Measurements from ENCODE around the gene C1QL3.

DNA sequence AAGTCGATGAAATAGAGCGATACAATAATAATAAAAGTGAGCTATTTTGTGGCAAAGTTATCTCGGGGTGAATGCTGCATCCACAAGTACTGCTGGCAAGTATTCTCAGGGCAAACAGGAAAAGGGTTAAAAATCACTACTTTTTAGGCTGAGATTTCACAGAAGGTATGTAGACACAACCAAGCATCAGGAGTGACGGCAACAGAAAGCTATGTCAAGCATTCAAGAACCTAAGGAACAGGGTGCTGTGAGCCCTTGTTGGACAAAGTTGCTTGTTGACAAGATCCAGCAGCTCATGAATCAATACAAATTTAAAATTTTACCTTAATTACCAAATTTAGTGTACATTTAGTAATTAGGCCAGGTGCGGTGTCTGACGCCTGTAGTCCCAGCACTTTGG is 41.2 kb upstream of the C1QL3 start:
- TF ChIP-seq POLR2AphosphoS5 (IDR thresholded peaks at IDR 0.05; ENCODE audit: low read depth), result no peak
- no peak for TF ChIP-seq EZH2 (IDR thresholded peaks at IDR 0.05; ENCODE audit: low read depth, unreplicated experiment)
- TF ChIP-seq EZH2phosphoT487 (IDR thresholded peaks at IDR 0.05; ENCODE audit: unreplicated experiment), result no peak
- TF ChIP-seq, protein P1, sequence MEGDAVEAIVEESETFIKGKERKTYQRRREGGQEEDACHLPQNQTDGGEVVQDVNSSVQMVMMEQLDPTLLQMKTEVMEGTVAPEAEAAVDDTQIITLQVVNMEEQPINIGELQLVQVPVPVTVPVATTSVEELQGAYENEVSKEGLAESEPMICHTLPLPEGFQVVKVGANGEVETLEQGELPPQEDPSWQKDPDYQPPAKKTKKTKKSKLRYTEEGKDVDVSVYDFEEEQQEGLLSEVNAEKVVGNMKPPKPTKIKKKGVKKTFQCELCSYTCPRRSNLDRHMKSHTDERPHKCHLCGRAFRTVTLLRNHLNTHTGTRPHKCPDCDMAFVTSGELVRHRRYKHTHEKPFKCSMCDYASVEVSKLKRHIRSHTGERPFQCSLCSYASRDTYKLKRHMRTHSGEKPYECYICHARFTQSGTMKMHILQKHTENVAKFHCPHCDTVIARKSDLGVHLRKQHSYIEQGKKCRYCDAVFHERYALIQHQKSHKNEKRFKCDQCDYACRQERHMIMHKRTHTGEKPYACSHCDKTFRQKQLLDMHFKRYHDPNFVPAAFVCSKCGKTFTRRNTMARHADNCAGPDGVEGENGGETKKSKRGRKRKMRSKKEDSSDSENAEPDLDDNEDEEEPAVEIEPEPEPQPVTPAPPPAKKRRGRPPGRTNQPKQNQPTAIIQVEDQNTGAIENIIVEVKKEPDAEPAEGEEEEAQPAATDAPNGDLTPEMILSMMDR (conservative IDR thresholded peaks at IDR 0.05; ENCODE audit: low read depth in 2 of 2), result no peak
- TF ChIP-seq, protein P2, sequence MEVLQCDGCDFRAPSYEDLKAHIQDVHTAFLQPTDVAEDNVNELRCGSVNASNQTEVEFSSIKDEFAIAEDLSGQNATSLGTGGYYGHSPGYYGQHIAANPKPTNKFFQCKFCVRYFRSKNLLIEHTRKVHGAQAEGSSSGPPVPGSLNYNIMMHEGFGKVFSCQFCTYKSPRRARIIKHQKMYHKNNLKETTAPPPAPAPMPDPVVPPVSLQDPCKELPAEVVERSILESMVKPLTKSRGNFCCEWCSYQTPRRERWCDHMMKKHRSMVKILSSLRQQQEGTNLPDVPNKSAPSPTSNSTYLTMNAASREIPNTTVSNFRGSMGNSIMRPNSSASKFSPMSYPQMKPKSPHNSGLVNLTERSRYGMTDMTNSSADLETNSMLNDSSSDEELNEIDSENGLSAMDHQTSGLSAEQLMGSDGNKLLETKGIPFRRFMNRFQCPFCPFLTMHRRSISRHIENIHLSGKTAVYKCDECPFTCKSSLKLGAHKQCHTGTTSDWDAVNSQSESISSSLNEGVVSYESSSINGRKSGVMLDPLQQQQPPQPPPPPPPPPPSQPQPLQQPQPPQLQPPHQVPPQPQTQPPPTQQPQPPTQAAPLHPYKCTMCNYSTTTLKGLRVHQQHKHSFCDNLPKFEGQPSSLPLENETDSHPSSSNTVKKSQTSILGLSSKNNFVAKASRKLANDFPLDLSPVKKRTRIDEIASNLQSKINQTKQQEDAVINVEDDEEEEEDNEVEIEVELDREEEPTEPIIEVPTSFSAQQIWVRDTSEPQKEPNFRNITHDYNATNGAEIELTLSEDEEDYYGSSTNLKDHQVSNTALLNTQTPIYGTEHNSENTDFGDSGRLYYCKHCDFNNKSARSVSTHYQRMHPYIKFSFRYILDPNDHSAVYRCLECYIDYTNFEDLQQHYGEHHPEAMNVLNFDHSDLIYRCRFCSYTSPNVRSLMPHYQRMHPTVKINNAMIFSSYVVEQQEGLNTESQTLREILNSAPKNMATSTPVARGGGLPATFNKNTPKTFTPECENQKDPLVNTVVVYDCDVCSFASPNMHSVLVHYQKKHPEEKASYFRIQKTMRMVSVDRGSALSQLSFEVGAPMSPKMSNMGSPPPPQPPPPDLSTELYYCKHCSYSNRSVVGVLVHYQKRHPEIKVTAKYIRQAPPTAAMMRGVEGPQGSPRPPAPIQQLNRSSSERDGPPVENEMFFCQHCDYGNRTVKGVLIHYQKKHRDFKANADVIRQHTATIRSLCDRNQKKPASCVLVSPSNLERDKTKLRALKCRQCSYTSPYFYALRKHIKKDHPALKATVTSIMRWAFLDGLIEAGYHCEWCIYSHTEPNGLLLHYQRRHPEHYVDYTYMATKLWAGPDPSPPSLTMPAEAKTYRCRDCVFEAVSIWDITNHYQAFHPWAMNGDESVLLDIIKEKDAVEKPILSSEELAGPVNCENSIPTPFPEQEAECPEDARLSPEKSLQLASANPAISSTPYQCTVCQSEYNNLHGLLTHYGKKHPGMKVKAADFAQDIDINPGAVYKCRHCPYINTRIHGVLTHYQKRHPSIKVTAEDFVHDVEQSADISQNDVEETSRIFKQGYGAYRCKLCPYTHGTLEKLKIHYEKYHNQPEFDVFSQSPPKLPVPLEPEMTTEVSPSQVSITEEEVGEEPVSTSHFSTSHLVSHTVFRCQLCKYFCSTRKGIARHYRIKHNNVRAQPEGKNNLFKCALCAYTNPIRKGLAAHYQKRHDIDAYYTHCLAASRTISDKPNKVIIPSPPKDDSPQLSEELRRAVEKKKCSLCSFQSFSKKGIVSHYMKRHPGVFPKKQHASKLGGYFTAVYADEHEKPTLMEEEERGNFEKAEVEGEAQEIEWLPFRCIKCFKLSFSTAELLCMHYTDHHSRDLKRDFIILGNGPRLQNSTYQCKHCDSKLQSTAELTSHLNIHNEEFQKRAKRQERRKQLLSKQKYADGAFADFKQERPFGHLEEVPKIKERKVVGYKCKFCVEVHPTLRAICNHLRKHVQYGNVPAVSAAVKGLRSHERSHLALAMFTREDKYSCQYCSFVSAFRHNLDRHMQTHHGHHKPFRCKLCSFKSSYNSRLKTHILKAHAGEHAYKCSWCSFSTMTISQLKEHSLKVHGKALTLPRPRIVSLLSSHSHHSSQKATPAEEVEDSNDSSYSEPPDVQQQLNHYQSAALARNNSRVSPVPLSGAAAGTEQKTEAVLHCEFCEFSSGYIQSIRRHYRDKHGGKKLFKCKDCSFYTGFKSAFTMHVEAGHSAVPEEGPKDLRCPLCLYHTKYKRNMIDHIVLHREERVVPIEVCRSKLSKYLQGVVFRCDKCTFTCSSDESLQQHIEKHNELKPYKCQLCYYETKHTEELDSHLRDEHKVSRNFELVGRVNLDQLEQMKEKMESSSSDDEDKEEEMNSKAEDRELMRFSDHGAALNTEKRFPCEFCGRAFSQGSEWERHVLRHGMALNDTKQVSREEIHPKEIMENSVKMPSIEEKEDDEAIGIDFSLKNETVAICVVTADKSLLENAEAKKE (CRISPR knock-in tag; IDR thresholded peaks at IDR 0.05), result no peak
- no peak for TF ChIP-seq JUNB (IDR thresholded peaks at IDR 0.05; ENCODE audit: unreplicated experiment)
- TF ChIP-seq, protein P3, sequence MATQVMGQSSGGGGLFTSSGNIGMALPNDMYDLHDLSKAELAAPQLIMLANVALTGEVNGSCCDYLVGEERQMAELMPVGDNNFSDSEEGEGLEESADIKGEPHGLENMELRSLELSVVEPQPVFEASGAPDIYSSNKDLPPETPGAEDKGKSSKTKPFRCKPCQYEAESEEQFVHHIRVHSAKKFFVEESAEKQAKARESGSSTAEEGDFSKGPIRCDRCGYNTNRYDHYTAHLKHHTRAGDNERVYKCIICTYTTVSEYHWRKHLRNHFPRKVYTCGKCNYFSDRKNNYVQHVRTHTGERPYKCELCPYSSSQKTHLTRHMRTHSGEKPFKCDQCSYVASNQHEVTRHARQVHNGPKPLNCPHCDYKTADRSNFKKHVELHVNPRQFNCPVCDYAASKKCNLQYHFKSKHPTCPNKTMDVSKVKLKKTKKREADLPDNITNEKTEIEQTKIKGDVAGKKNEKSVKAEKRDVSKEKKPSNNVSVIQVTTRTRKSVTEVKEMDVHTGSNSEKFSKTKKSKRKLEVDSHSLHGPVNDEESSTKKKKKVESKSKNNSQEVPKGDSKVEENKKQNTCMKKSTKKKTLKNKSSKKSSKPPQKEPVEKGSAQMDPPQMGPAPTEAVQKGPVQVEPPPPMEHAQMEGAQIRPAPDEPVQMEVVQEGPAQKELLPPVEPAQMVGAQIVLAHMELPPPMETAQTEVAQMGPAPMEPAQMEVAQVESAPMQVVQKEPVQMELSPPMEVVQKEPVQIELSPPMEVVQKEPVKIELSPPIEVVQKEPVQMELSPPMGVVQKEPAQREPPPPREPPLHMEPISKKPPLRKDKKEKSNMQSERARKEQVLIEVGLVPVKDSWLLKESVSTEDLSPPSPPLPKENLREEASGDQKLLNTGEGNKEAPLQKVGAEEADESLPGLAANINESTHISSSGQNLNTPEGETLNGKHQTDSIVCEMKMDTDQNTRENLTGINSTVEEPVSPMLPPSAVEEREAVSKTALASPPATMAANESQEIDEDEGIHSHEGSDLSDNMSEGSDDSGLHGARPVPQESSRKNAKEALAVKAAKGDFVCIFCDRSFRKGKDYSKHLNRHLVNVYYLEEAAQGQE (IDR thresholded peaks at IDR 0.05; ENCODE audit: unreplicated experiment), result no peak
- TF ChIP-seq CREB1 (CRISPR knock-in tag; IDR thresholded peaks at IDR 0.05; ENCODE audit: low read depth), result no peak
- no peak for TF ChIP-seq ZNF331 (CRISPR knock-in tag; IDR thresholded peaks at IDR 0.05; ENCODE audit: low read depth)
- TF ChIP-seq STAT1 (IDR thresholded peaks at IDR 0.05; ENCODE audit: unreplicated experiment), result no peak
